GM10248 (cell line): ENCODE data around the gene USP48.

Experiments
- CTCF ChIA-PET: fragments of 300-600 bp; sonication (Branson Sonifier 250); formaldehyde crosslinking; extraction: SDS; loops from one replicate; lab custom pipeline; 2021; ENCODE audit warnings: antibody characterized with exemption; lab: Yijun Ruan, JAX
- POLR2A ChIA-PET: fragments of 350-650 bp; sonication (Branson Sonifier 250); formaldehyde crosslinking; extraction: SDS; loops from one replicate; lab custom pipeline; 2020; ENCODE audit warnings: antibody characterized with exemption; lab: Yijun Ruan, JAX
- DNase-seq: peaks from one replicate; pipeline ENCODE4 v3.0.0; 2012; ENCODE audit errors: extremely low spot score
- CTCF ChIP-seq: IDR thresholded peaks from 2 replicates; pipeline ENCODE4 v1.5.1; 2012; ENCODE audit warnings: mild to moderate bottlenecking, low read depth; ENCODE audit errors: extremely low read depth, missing control alignments, control extremely low read depth

USP48 gene

GRCh38 chr1:21645550-21645949 lies 137.4 kb downstream of the USP48 start:
- POLR2A ChIA-PET = no interaction called here
- DNase-seq = no peak
- no peak for TF ChIP-seq CTCF
- CTCF ChIA-PET = no interaction called here

GRCh38 chr1:21644906-21645305 lies 138.0 kb downstream of the USP48 start:
- ChIA-PET POLR2A (no interaction called here), CTCF (no interaction called here)

GRCh38 chr1:21644348-21644747 lies 138.6 kb downstream of the USP48 start:
- CTCF ChIA-PET = no interaction called here
- POLR2A ChIA-PET = no interaction called here
- DNase-seq = no peak
- no peak for TF ChIP-seq CTCF

More at GRCh38 chr1:21644906-21645305, 138.0 kb downstream of the USP48 start:
- no peak for TF ChIP-seq CTCF
- no peak for DNase-seq

GRCh38 chr1:21643624-21644023 lies 139.3 kb downstream of the USP48 start:
- no peak for TF ChIP-seq CTCF
- DNase-seq = no peak
- CTCF ChIA-PET = no interaction called here
- POLR2A ChIA-PET = no interaction called here

- no peak for TF ChIP-seq CTCF
- POLR2A ChIA-PET = no interaction called here
- CTCF ChIA-PET = no interaction called here
- no peak for DNase-seq
These were observed 140.8 kb downstream of the USP48 start for GRCh38 chr1:21641967-21642739.

- DNase-seq = no peak
- POLR2A ChIA-PET = no interaction called here
- no peak for TF ChIP-seq CTCF
- CTCF ChIA-PET = no interaction called here
These were observed 141.4 kb downstream of the USP48 start for GRCh38 chr1:21641537-21641936.
